ENCODE measurements around the gene CYP26B1. TPM values are rescaled to one million over a fixed set of nuclear protein-coding genes. Genes with fewer than 3 reads are reported as not detected.

The CYP26B1 gene
- total RNA-seq, 1 experiment from 2014 or later, result 3.9 TPM

- CTCF ChIA-PET, result no interaction called here
- no peaks in the 10 kb centered on the region for H3K27me3 ChIP-seq (ENCODE audit: low read length)
- no peak overlapping the region for H2AFZ ChIP-seq (ENCODE audit: low read length)
- POLR2A ChIA-PET (ENCODE audit: unreplicated experiment), result no interaction called here
- H3K4me2 ChIP-seq (ENCODE audit: low read length), result no peak overlapping the region
- H3K9me2 ChIP-seq (replicated peaks; ENCODE audit: low read length), result no peaks in the 10 kb centered on the region
- TF ChIP-seq CTCF (conservative IDR thresholded peaks at IDR 0.05; ENCODE audit: low read depth, low read length) (no peak), EZH2phosphoT487 (IDR thresholded peaks at IDR 0.05; ENCODE audit: borderline replicate concordance, low read length) (no peak), EZH2 (IDR thresholded peaks at IDR 0.05; ENCODE audit: low read length, unreplicated experiment) (no peak)
- H3K4me1 ChIP-seq (ENCODE audit: insufficient read depth, low read length), result no peaks in the 10 kb centered on the region
- H3K36me3 ChIP-seq (ENCODE audit: low read depth, low read length), result peaks cover 3% of the 10 kb centered on the region; the same call in 1 of the 2 replicates
- intact Hi-C loops (cut with micrococcal nuclease), result no loop called here
- no peaks in the 10 kb centered on the region for H3K79me2 ChIP-seq (ENCODE audit: low read length)
- BruUV-seq (replicated peaks), result no TSS peak
- H3K4me3 ChIP-seq (ENCODE audit: low read length), result no peak overlapping the region
- H3K9ac ChIP-seq (ENCODE audit: low read length), result no peak overlapping the region
- H3F3A ChIP-seq (ENCODE audit: low read length, unreplicated experiment), result no peaks in the 10 kb centered on the region
- no peaks in the 10 kb centered on the region for H3K9me3 ChIP-seq (ENCODE audit: low read length)
- no peak overlapping the region for H3K27ac ChIP-seq (ENCODE audit: low read length)
- DNase-seq, result no peak
- ATAC-seq, result no peak
- H4K20me1 ChIP-seq (ENCODE audit: low read length), result no peaks in the 10 kb centered on the region
These were observed 30.9 kb upstream of the CYP26B1 start for GRCh38 chr2:72178551-72178950.

- ATAC-seq, result no peak
- Histone ChIP-seq H3F3A (ENCODE audit: low read length, unreplicated experiment) (no peaks in the 10 kb centered on the region), H2AFZ (ENCODE audit: low read length) (no peak overlapping the region), H3K4me2 (ENCODE audit: low read length) (no peak overlapping the region), H3K79me2 (ENCODE audit: low read length) (no peaks in the 10 kb centered on the region), H3K4me1 (ENCODE audit: insufficient read depth, low read length) (no peaks in the 10 kb centered on the region), H3K27me3 (ENCODE audit: low read length) (no peaks in the 10 kb centered on the region), H4K20me1 (ENCODE audit: low read length) (no peaks in the 10 kb centered on the region), H3K27ac (ENCODE audit: low read length) (no peak overlapping the region), H3K9ac (ENCODE audit: low read length) (no peak overlapping the region), H3K4me3 (ENCODE audit: low read length) (no peak overlapping the region), H3K36me3 (ENCODE audit: low read depth, low read length) (peaks cover 3% of the 10 kb centered on the region; the same call in 1 of the 2 replicates), H3K9me2 (replicated peaks; ENCODE audit: low read length) (no peaks in the 10 kb centered on the region), H3K9me3 (ENCODE audit: low read length) (no peaks in the 10 kb centered on the region)
- CTCF ChIA-PET, result interaction anchor here (0.8 kb wide), 1 partner anchor 26 kb away, joined by 3 read pairs; no protein-coding TSS in a partner anchor
- no TSS peak for BruUV-seq (replicated peaks)
- TF ChIP-seq CTCF (conservative IDR thresholded peaks at IDR 0.05; ENCODE audit: low read depth, low read length), result no peak
- no peak for TF ChIP-seq EZH2phosphoT487 (IDR thresholded peaks at IDR 0.05; ENCODE audit: borderline replicate concordance, low read length)
- no peak for TF ChIP-seq EZH2 (IDR thresholded peaks at IDR 0.05; ENCODE audit: low read length, unreplicated experiment)
- intact Hi-C loops (cut with micrococcal nuclease), result no loop called here
- POLR2A ChIA-PET (ENCODE audit: unreplicated experiment), result no interaction called here
- no peak for DNase-seq
These were observed 28.6 kb upstream of the CYP26B1 start for GRCh38 chr2:72176281-72176680.

GRCh38 chr2:72175636-72176035 is 28.0 kb upstream of the CYP26B1 start:
- Histone ChIP-seq H3F3A (ENCODE audit: low read length, unreplicated experiment) (no peaks in the 10 kb centered on the region), H4K20me1 (ENCODE audit: low read length) (no peaks in the 10 kb centered on the region), H2AFZ (ENCODE audit: low read length) (no peak overlapping the region), H3K79me2 (ENCODE audit: low read length) (no peaks in the 10 kb centered on the region), H3K9ac (ENCODE audit: low read length) (no peak overlapping the region), H3K27me3 (ENCODE audit: low read length) (no peaks in the 10 kb centered on the region), H3K4me1 (ENCODE audit: insufficient read depth, low read length) (no peaks in the 10 kb centered on the region), H3K4me2 (ENCODE audit: low read length) (no peak overlapping the region), H3K36me3 (ENCODE audit: low read depth, low read length) (peaks cover 3% of the 10 kb centered on the region; the same call in 1 of the 2 replicates), H3K4me3 (ENCODE audit: low read length) (no peak overlapping the region), H3K9me2 (replicated peaks; ENCODE audit: low read length) (no peaks in the 10 kb centered on the region), H3K27ac (ENCODE audit: low read length) (no peak overlapping the region), H3K9me3 (ENCODE audit: low read length) (no peaks in the 10 kb centered on the region)
- DNase-seq, result no peak
- POLR2A ChIA-PET (ENCODE audit: unreplicated experiment), result no interaction called here
- TF ChIP-seq EZH2phosphoT487 (IDR thresholded peaks at IDR 0.05; ENCODE audit: borderline replicate concordance, low read length) (no peak), EZH2 (IDR thresholded peaks at IDR 0.05; ENCODE audit: low read length, unreplicated experiment) (no peak), CTCF (conservative IDR thresholded peaks at IDR 0.05; ENCODE audit: low read depth, low read length) (no peak)
- intact Hi-C loops (cut with micrococcal nuclease), result no loop called here
- CTCF ChIA-PET, result no interaction called here
- ATAC-seq, result no peak
- no TSS peak for BruUV-seq (replicated peaks)

All from PC-3 (cell line).